22Rv1 (cell line): Measurements from ENCODE around the gene ENOPH1.
"Not testable (repeated sequence)": the region's sequence is repeated elsewhere in the genome, so short reads cannot be mapped to it uniquely, and the experiment has no call there.

ENCODE experiments used
- CTCF ChIP-seq: fragments of 450-650 bp; IDR thresholded peaks from 2 replicates; pipeline ENCODE4 v1.5.1; 2017; ENCODE audit warnings: mild to moderate bottlenecking
- ZFX ChIP-seq: fragments of 450-650 bp; IDR thresholded peaks from 2 replicates; pipeline ENCODE4 v1.6.1; 2017; ENCODE audit warnings: antibody characterized with exemption, borderline replicate concordance

DNA sequence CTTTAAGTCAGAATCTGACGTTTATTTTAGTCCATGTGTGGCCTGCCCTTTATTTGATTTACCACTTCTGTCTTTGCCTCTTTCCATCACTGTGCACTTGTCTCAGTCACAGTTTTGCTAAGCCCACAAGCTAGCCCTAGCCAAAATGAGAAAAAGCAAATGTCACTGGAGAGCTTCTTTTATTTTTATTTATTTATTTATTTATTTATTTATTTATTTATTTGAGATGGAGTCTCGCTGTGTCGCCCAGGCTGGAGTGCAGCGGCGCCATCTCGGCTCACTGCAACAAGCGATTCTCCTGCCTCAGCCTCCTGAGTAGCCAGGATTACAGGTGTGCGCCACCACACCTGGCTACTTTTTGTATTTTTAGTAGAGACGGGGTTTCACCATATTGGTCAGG lies 40.3 kb upstream of the ENOPH1 start:
- TF ChIP-seq CTCF, ZFX: not testable (repeated sequence)
